Common myeloid progenitor, CD34-positive (primary cell): ENCODE measurements around the gene OR4C3.
"Not testable (repeated sequence)": the region's sequence is repeated elsewhere in the genome, so short reads cannot be mapped to it uniquely, and the experiment has no call there.

ENCODE experiments used
- CTCF ChIA-PET: fragments of 350-600 bp; sonication (Branson Sonifier 250); formaldehyde crosslinking; loops from one replicate; lab custom pipeline; 2021; ENCODE audit warnings: antibody characterized with exemption; lab: Charles Lee
- POLR2A ChIA-PET: fragments of 350-600 bp; sonication (Branson Sonifier 250); formaldehyde crosslinking; loops from one replicate; lab custom pipeline; 2021; ENCODE audit warnings: antibody characterized with exemption; lab: Charles Lee
- DNase-seq, 3 donors: peaks; one replicate each; pipeline versions ENCODE4 v3.0.0 to v3.0.0-alpha.2; 2013
- H3K27ac ChIP-seq, 2 experiments: 1 replicate in 1 of 2; 2 replicates in 1 of 2; pipeline ENCODE4 v1.7.0; 2013; ENCODE audit warnings: inconsistent platforms in 2 of 2, low read length in 2 of 2, mild to moderate bottlenecking in 2 of 2, low read depth in 1 of 2, moderate library complexity in 1 of 2; ENCODE audit not compliant: severe bottlenecking in 2 of 2, insufficient read depth in 1 of 2, poor library complexity in 1 of 2
- H3K27me3 ChIP-seq, 5 experiments: replicated peaks in 2 of 5; 1 replicate in 3 of 5; 2 replicates in 2 of 5; pipeline versions ENCODE4 v1.6.1 to v1.7.0; 2013; ENCODE audit warnings: low read length in 4 of 5, mild to moderate bottlenecking in 2 of 5, moderate library complexity in 2 of 5, inconsistent platforms in 1 of 5; ENCODE audit not compliant: insufficient read depth in 5 of 5, control insufficient read depth in 4 of 5
- H3K36me3 ChIP-seq, 4 experiments: 1 replicate in 2 of 4; 2 replicates in 2 of 4; pipeline versions ENCODE4 v1.6.1 to v1.7.0; 2013; ENCODE audit warnings: low read length in 3 of 4, control low read depth in 1 of 4, mild to moderate bottlenecking in 1 of 4; ENCODE audit not compliant: control insufficient read depth in 4 of 4, insufficient read depth in 4 of 4
- H3K4me1 ChIP-seq, 4 experiments: 1 replicate in 3 of 4; 2 replicates in 1 of 4; pipeline versions ENCODE4 v1.6.1 to v1.7.1; 2013; ENCODE audit warnings: low read length in 3 of 4, mild to moderate bottlenecking in 3 of 4, control low read depth in 1 of 4, inconsistent platforms in 1 of 4, moderate library complexity in 1 of 4; ENCODE audit not compliant: control insufficient read depth in 4 of 4, insufficient read depth in 4 of 4; ENCODE audit errors: control extremely low read depth in 1 of 4
- H3K4me3 ChIP-seq, 7 experiments: 1 replicate in 4 of 7; 2 replicates in 3 of 7; pipeline versions ENCODE4 v1.5.1 to v1.7.0; 2013; ENCODE audit warnings: mild to moderate bottlenecking in 7 of 7, low read length in 6 of 7, moderate library complexity in 6 of 7, inconsistent platforms in 2 of 7, low read depth in 2 of 7, control low read depth in 1 of 7; ENCODE audit not compliant: insufficient read depth in 4 of 7, control insufficient read depth in 1 of 7; ENCODE audit errors: extremely low read depth in 1 of 7
- H3K9me3 ChIP-seq, 5 experiments: 1 replicate in 4 of 5; 2 replicates in 1 of 5; pipeline versions ENCODE4 v1.6.1 to v1.7.1; 2013; ENCODE audit warnings: low read length in 4 of 5, mild to moderate bottlenecking in 2 of 5, inconsistent platforms in 1 of 5, low read depth in 1 of 5, moderate library complexity in 1 of 5; ENCODE audit not compliant: control insufficient read depth in 4 of 5, insufficient read depth in 2 of 5; ENCODE audit errors: control extremely low read depth in 1 of 5
- WGBS: methylation state at CpG from one replicate; pipeline ENCODE4 v1.1.5; 2013; ENCODE audit not compliant: insufficient coverage; 5-methylcytosine and 5-hydroxymethylcytosine counted together

OR4C3 gene

GRCh38 chr11:48346286-48346685 is 21.6 kb downstream of the OR4C3 start:
- CTCF ChIA-PET, H3K27ac ChIP-seq, POLR2A ChIA-PET, H3K4me3 ChIP-seq, DNase-seq, H3K36me3 ChIP-seq, H3K27me3 ChIP-seq, H3K4me1 ChIP-seq, H3K9me3 ChIP-seq: not testable (repeated sequence)
- 86% methylated on average over 1 of the region's 5 CpGs for WGBS

GRCh38 chr11:48354013-48354412 is 29.3 kb downstream of the OR4C3 start:
- ChIA-PET CTCF (no interaction called here), POLR2A (no interaction called here)
- Histone ChIP-seq H3K27ac (no peak overlapping the region), H3K4me3 (no peak overlapping the region), H3K27me3 (no peaks in the 10 kb centered on the region), H3K36me3 (no peaks in the 10 kb centered on the region), H3K9me3 (peaks cover 0 to 7% (median 0%) of the 10 kb centered on the region in 5 experiments), H3K4me1 (no peaks in the 10 kb centered on the region)
- WGBS = 100% methylated on average over 2 of the region's 4 CpGs
- DNase-seq = no peak

DNA sequence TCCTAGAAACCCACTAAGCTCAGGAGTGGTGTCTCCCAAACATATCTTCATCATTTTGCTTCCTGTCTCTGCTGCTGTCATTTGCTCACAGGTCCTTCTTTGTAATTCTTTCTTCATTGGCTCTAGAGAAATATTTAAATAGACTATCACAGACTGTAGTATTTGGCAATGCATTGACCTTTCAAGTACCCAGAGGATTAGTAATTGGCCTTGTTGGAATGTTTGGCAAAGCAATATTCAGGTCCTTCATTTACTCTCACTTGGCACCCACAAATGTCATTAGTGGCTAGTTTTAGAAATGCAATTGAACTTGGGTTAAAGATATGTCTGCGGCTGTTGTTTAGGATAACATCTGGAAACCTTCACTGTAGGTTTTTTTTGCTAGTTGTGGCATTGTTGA is 30.0 kb downstream of the OR4C3 start:
- Histone ChIP-seq H3K9me3 (peaks cover 0 to 7% (median 0%) of the 10 kb centered on the region in 5 experiments), H3K4me1 (no peaks in the 10 kb centered on the region), H3K27me3 (no peaks in the 10 kb centered on the region), H3K36me3 (no peaks in the 10 kb centered on the region), H3K27ac (no peak overlapping the region), H3K4me3 (no peak overlapping the region)
- 100% methylated on average over 1 of the region's 1 CpG for WGBS
- DNase-seq = no peak
- POLR2A ChIA-PET = no interaction called here
- CTCF ChIA-PET = no interaction called here

- WGBS = 27% methylated on average over 1 of the region's 2 CpGs
These were observed 36.6 kb downstream of the OR4C3 start for GRCh38 chr11:48361289-48361688.

GRCh38 chr11:48366365-48366764 is 41.6 kb downstream of the OR4C3 start, which contains the start of gene OR4C5:
Gene OR4C5, minus strand, starts transcription at chr11:48366465. Its CDS starts 0 bp downstream, at chr11:48366465.
- POLR2A ChIA-PET = no interaction called here
- WGBS = no CpG with 5 or more reads among the region's 2 CpGs
- CTCF ChIA-PET = no interaction called here

More at GRCh38 chr11:48361289-48361688, 36.6 kb downstream of the OR4C3 start:
- H3K36me3 ChIP-seq, H3K9me3 ChIP-seq, CTCF ChIA-PET, POLR2A ChIA-PET, H3K27me3 ChIP-seq, H3K27ac ChIP-seq, DNase-seq, H3K4me1 ChIP-seq, H3K4me3 ChIP-seq: not testable (repeated sequence)

More at GRCh38 chr11:48366365-48366764, 41.6 kb downstream of the OR4C3 start, which contains the start of gene OR4C5:
- no peaks in the 10 kb centered on the region for H3K9me3 ChIP-seq
- H3K27me3 ChIP-seq = no peaks in the 10 kb centered on the region
- no peak within 1 kb of the TSS for H3K4me3 ChIP-seq
- no peak for DNase-seq
- no peak within 1 kb of the TSS for H3K27ac ChIP-seq
- H3K36me3 ChIP-seq = no peaks in the 10 kb centered on the region
- no peaks in the 10 kb centered on the region for H3K4me1 ChIP-seq
